GM18517 (cell line): ENCODE results near the gene DENND1A.

Experiments used
- ATAC-seq: cut with Tn5 transposase; IDR thresholded peaks from one replicate; pipeline ENCODE4 v1.9.1; 2021; ENCODE audit warnings: mild to moderate bottlenecking, moderate library complexity; ENCODE audit not compliant: unreplicated experiment

Gene DENND1A

DNA sequence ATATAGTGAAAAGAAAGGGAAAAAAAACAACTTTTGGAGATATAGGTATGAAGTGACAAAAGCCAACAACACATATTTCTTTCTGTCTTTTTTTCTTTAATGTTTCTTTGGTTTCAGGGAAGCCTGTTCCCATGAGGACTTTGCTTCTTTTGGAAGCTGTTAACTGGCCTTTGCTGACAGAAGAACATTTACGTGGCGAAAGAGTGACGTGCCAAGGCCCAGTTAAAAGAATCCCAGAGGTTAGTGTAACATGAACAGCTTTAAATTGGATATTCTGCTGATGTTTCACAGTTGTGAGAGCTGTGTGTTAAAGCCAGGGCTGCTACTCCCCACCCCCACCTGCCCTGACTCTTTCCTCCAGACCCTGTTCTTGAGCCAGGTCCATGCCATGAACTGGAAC lies 298.1 kb downstream of the DENND1A start:
- no peak for ATAC-seq

DNA sequence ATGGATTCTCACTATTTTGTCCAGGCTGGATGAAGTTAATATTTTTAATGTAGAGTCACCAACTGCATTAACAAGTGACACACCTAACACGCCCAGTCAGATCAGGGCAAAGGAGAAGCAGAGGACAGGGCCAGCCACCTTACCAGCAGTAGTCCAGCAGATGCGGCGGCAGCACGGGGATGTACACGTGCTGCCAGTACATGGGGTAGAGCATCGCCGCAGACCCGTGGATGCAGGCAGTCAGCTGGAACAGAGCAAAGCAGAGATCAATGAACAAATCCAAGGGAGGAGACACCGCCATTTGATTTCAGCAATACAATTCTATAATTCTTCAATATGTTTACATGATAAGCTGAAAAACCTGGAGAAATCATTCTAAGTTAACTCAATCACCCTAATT lies 299.7 kb downstream of the DENND1A start:
- ATAC-seq: no peak

DNA sequence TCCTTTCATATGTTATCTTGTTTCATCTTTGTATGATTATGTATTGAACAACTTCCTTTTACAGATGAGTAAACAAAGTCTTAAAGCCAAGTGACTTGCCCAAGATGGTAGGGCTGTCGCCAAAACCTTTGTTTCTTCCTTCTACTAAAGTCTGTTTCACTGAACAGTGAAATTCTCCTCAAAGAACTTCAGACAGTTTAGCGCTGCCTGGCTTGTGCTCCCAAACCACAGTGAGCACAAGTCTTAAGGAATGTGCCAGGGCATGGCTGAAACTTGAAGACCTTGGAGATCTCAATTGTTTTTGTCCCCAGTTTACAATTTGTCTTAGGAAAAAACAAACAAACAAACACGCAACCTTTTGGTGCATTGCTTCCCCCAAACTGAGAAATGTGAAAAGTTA lies 300.4 kb downstream of the DENND1A start:
- no peak for ATAC-seq

DNA sequence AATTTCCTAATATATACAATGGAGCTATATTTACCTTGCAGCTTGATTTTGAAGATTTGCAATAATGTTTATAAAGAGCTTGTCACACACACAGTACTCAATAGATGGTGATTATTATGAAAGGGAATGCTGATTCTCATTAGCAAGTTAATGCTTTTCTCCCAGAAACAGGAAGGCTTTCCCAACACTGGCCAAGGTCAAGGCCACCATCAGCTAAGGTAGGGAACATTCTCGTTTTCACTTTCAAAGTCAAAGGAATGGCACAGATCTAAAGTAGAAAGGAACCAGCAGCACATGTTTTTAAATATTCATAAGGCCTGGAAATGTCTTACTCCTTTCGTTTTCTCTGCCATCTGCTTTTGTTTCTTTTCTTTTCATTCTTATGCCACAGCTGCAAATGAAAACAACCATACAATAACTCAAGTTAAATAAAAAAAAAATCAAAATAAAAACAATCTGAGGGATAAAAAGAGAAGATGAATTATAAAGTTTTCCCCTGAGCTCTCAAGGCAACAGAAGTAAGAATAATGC lies 307.1 kb downstream of the DENND1A start:
- no peak for ATAC-seq

DNA sequence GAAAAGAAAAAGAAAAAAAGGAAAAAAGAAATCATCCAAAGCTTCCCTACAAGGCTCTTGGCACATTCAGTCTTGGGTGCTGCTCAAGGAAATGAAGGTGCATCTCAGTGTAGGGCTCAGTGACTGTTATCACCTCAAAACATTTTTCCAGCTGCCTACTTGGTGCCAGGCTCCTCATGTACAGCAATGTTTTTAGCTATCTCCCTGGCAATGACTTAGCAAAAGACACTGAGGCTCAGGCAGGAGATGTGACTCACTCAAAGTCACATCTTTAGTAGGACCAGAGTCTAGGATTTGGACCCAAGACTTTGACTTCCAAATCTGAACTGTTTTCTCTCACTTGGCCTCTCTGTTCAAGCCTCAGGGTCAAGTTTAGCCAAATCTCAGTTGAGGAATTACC lies 309.7 kb downstream of the DENND1A start:
- no peak for ATAC-seq

DNA sequence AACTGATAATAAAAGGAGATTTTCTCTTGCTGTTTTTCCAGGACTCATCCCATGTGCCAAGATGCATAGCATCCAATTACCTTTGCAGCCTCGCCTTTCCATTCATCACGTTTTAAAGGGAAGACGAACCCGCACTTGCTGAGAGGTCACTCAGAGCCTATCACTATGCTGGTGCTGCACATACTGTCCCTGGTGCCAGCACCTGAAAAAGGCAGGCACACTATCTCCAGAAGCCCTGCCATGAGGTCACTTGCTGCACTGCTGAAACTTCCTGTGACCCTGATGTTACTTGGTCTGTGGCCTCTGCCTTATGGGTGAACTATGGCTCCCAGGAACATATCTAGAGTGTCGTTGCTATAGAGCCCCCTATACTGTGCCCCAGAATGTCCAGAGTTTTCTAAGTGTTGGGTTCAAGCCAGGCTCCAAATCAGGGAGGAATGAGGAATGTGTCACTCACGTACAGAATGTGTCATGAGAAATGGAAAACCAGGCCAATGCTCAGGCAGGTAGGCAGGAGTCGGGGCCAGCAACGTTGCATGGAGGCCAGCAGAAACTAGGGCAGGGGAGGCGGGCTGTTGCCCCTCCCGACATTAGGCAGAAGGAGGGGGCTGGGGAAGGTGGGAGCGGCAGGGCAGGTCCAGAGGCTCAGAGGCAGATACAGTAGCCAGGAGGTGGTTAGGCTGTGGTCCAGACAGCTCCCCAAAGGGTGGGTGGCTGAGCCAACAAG lies 311.8 kb downstream of the DENND1A start:
- ATAC-seq: no peak

DNA sequence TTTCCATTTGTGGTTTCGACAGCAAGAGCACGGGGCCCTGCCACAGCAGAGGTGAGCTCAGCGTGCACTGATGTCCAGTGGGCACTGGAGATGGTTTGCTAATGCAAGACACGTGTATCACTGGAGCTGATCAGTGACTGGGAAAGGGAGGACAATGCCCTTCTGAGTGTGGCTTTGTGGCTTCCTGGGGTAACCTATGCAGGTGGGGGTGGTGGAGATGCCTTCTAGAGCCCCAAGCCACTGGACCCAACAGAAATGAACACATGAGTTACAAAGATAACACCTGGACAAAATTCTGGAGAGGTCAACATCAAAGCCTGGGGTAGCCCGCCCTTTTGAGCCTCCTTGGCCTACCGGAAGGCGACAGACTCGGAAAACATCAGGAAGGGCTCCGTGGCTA lies 312.6 kb downstream of the DENND1A start:
- no peak for ATAC-seq

DNA sequence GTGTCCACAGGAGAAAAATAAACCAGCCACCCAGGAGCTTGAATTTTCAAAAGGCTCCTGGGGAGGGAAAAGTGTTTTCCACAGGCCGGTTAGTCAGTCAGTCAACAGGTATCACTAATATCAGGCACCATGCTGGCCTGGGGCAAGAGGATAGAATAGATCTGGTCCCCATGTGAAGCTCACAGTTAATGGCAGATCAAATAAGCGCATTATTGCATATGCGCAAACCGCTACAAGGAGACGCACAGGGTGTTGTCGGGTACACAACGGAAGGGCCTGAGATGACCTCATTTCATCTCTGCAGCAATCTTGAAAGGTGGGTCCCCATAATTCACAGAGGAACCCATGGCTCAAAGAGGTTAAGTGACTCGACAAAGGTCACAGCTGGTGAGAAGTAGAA lies 313.2 kb downstream of the DENND1A start:
- ATAC-seq: no peak

DNA sequence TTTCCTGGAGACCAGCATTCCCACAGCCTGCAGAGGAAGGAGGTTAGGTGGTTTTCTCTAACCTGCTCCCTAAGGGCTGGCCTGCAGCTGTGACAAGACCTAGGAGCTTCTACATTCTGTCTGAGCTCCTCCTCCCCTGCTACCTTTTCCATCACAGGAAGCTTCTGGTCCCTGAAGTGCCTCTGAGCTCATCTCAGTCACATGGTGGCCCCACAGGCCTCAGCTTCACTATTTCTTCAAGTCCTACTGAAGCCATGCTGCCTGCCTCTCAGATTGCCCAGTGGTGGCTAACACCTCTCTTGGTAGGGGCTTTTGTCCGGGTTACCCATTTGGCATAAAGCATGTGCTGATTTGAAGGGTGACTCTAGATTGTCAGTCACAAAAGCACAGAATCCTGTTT lies 314.5 kb downstream of the DENND1A start:
- no peak for ATAC-seq

DNA sequence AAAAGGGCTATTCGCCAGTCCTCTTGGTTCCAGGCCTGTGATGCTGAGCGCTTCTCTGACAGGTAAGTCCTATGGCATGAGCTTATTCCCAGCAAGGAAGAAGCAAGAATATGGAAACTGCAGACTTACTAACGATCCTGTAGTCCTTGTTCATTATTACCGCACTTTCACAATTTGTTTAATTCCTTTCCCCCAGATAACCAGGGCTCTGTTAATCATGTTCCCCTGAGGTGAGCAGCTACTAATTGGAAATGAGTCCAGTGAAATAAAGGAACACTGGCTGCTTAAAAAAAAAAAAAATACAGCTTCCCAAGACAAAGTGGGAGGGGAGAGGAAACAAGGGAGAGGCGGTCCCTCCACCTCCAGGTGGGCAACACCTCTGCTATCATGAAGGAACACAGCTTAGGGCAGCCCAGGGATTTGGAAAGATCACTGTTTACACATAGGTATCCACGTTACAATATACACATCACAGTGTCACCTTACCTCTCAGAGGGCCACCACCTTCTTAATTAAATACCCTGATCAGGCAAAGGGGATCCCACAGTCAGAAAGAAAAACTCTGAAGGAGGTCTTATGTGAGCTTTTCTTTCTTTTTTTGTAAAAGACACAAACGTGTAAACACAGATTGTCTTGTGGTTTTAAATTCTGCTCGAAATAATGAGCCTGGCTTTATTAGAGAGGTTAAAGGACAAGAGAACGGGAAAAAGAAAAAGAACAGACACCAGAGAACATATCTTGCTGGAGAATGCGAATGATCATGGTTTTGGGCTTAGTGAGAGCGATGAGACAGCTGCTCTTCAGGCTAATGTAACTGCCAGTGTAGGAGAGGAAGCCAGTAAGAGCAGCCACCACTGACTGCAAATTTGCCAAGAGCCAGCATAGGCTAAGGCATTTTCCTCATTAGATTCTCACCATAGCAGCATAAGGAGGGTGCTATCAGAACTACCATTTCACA lies 315.3 kb downstream of the DENND1A start:
- no peak for ATAC-seq

DNA sequence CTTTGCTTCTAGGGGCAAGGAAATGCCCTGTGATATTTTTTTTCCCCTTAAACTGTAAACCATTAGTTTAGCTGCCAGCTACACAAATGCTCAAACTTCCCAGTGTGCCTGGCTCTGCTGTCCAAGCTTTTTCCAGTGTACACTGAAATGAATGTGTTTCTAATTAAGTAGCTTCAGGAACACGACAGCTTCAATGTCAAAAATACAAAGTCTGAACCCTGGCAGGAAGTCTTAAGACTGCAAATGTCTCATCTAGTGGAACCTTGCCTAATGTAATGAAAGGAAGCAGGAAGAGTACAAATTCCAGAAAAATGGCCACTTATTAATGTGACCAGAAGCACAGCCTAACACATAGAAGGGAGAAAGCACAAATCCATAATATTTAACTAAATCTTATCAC lies 318.7 kb downstream of the DENND1A start:
- no peak for ATAC-seq

DNA sequence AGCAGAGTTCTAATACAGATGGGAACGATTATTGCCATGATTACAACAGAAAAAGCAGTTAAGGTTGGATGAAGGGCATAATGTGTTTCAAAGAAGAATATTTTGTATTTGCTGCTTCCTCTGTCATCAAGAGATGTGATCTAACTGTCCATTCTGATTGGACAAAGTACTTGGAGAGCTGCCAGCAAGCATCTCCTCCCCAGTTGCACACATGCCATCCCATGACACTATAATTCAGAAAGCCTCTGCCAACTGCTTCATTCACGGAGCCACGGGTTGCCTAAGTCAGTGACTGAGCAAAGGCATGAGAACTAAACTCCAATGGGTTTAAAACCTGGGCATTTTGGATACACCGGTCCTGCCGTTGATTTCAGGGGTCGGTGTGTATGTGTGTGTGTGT lies 320.1 kb downstream of the DENND1A start:
- ATAC-seq: no peak

DNA sequence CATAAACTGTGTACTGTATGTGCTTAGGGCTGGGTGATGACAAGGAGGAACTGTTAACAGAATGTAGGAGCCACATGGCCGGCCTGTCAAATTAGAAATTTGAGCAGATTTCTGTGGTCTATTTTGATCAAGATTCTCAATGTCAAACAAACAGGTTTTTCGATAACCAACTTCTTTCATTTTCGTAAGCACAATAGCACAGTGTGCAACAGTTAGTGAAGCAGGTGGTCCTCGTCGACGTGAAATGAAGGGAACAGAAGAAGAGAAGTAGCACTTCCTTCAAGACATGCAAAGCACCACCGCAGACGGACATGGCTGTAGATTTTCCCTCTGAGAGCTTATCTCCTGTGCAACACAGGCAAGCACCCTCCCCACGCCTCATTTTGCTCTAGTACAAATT lies 321.8 kb downstream of the DENND1A start:
- peak; percentile 97 for ATAC-seq

DNA sequence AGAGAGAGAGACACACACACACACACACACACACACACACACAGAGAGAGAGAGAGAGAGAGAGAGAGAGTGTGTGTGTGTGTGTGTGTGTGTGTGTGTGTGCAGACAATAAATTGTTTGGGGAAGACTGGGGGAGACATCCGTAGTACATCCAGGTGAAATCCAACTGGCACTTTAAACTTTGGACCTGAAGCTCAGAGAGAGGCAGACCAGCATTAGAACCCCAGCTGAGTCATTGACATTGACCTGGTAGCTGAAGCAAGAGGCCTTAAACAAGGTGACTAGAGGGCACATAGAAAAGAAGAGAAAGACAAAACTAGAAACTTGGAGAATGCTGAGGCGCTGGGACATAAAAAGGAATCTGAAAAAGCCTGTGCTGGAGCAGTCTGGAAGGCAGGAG lies 322.4 kb downstream of the DENND1A start:
- no peak for ATAC-seq

DNA sequence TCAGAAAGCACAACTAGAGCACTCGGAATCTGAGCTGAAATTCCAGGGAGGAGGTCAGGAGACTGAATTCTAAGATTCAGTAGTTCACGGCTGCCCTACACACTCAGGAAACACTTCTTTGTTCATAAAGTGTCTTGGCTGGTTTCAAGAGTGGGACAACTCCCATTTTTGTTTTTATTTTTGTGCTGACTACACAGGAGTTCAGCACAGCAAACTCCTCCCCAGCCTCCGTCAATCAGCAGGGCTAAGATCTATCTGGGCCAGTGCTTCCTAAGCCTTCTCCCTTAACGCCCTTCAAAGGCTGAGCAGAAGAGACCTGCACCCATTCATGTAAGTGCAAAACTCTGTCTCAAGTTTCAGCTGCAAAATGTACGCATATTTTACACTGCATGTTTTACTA lies 323.8 kb downstream of the DENND1A start:
- no peak for ATAC-seq

DNA sequence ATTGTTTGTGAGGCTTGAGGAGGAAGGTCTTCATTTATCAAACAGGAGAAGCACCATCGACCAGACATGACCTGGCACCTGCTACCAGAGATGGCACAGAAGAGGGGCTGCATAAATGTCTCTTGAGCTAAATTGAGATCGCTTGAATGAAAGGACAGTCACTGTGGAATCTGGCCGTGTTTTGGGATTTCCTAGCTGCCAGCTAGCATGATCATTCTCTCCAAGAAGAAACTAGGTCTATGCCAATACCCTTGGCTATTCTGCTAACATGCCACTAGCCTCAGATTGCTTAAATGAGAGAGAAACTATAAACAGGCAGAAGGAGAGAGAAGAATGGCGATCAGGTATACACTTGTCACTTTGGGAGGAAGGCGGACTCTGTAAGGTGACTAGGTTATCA lies 324.6 kb downstream of the DENND1A start:
- no peak for ATAC-seq

DNA sequence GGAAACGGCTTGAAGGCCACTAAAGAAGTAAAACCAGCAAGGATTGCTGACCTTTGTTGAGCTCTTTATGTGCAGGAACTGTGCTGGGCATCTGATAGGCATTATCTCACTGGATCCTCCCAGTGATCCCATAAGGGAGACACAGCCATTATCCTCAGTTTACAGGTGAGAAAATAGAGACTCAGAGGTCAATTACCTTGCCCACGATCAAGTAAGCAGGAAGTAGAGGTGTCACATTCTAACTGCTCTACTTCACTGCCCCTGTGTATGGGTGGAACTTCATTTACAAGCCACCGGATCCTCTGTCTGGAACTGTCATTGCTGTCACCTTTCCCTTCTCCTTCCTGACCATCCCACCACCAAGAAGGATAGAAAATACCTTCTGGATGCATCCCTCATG lies 325.1 kb downstream of the DENND1A start:
- ATAC-seq: no peak

DNA sequence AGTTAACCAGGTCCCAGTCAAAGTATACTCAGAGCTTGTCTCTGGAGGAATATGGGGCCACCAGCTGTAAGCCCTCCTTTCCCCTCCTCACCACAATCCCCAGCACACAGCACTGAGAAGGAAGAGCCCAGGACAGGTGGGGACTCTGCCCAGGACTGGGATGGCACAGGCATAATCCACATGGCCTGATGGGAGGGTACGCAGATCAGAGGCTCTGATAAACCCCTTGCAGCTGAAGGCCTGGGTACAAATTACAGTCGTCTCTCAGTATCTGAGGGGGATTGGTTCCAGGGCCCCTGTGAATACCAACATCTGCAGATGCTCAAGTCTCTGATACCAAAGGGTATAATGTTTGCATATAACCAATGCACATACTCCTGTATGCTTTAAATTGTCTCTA lies 328.1 kb downstream of the DENND1A start:
- no peak for ATAC-seq

DNA sequence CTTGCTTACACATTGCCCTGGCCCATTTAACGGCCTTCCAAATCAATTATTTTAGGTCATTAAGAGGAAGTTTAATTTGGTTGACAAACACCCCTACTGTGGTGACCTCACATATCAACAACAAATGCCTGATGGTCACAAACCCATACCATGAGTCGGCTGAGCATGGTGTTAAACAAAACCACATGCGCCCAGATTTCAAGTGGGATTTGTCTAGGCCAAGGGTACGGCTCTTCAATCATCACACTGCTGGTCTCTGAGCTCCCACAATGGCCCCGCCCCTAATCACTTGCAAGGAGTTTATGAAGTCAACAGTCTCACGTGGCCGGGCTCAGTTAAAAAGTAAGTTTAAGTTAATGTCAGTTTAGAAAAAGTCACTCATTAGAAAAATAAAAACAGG lies 330.1 kb downstream of the DENND1A start:
- ATAC-seq: no peak

DNA sequence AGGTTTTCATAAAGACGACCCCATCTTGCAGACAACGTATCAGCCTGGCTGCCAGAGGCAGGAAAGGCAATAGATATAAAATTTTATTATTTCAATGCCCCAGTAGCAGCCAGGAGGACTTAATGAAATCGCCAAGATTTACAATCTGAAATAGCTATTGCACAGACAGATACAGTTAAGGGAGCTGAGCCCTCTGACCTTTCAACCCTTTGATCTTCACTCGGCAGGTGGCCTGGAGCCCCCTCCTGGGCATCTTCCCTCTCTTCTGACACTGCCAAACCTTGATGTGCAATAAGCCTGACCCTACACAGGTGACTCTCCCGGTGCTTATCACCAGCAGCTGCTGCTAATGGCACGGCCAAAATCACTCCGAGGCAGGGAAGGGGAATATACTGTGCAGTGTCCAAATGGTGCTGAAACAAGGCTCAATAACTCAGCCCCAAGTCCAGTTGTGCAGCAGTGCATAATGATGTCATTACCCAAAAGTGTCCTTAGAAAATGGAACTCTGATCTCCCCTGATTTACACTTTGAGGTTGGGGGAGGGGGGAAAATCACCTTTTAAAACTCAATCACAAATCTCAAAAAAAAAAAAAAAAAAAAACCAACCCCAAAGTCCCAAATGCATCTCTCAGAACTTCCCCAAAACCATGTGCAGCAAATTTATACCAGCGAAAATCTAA lies 331.9 kb downstream of the DENND1A start:
- no peak for ATAC-seq

DNA sequence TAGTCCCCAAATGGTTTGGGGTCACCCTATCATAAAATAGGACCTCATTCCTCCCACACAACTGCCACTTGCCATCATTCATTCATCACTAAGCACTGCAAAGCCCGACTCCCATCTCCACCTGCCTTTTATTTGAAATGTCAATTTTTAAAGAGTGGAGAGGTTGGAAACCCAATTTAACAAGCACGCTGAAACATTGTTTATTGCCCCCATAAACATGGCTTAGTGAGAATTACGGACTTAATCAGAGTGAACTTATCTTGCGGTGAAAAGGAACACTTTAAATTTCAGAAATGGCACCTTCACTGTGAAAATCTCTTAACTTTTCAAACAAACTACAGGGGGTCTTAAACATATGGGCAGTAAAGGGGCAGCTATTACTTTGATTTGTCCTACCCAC lies 332.9 kb downstream of the DENND1A start:
- ATAC-seq: no peak
